Fibroblast of skin of right quadriceps (primary cell): ENCODE measurements around the gene LRRC45.
A peak's percentile ranks its signal among the peaks of the same experiment; 100 is the strongest.

Experiments used
- DNase-seq: peaks from one replicate; pipeline ENCODE4 v3.0.0-alpha.2; 2013

The LRRC45 gene

GRCh38 chr17:82020572-82021106 lies 2.5 kb upstream of the LRRC45 start:
- no peak for DNase-seq

GRCh38 chr17:82021107-82021899 lies 1.8 kb upstream of the LRRC45 start:
- DNase-seq: peak; percentile 59

GRCh38 chr17:82021900-82022309 lies 1.2 kb upstream of the LRRC45 start:
- no peak for DNase-seq

GRCh38 chr17:82022310-82022980 lies 660 bp upstream of the LRRC45 start, which contains the start of gene CENPX:
Gene CENPX, minus strand, starts transcription at chr17:82022878. Its CDS starts 17 bp downstream, at chr17:82022861.
- no peak for DNase-seq

- no peak for DNase-seq
These were observed 539 bp downstream of the LRRC45 start for GRCh38 chr17:82023447-82024241.

GRCh38 chr17:82024859-82025258 lies 1.8 kb downstream of the LRRC45 start:
- DNase-seq: no peak

GRCh38 chr17:82025401-82026107 lies 2.4 kb downstream of the LRRC45 start:
- DNase-seq: no peak

- no peak for DNase-seq
These were observed 5.1 kb downstream of the LRRC45 start for GRCh38 chr17:82028246-82028645.

GRCh38 chr17:82028966-82029365 lies 5.9 kb downstream of the LRRC45 start:
- no peak for DNase-seq

GRCh38 chr17:82029391-82029790 lies 6.3 kb downstream of the LRRC45 start:
- DNase-seq: no peak

- DNase-seq: no peak
These were observed 6.9 kb downstream of the LRRC45 start for GRCh38 chr17:82029990-82030469.

- DNase-seq: peak; percentile 73
These were observed 7.6 kb downstream of the LRRC45 start for GRCh38 chr17:82030470-82031302.

- no peak for DNase-seq
These were observed 8.3 kb downstream of the LRRC45 start, which contains the start of gene RAC3 for GRCh38 chr17:82031303-82031884. Gene RAC3, plus strand, starts transcription at chr17:82031678. Its CDS starts 84 bp downstream, at chr17:82031762.

GRCh38 chr17:82031885-82032627 lies 9.0 kb downstream of the LRRC45 start:
- no peak for DNase-seq

GRCh38 chr17:82033359-82034085 lies 10.4 kb downstream of the LRRC45 start:
- no peak for DNase-seq

GRCh38 chr17:82034371-82035011 lies 11.4 kb downstream of the LRRC45 start:
- DNase-seq: no peak

GRCh38 chr17:82035488-82035887 lies 12.4 kb downstream of the LRRC45 start:
- no peak for DNase-seq

- no peak for DNase-seq
These were observed 13.0 kb downstream of the LRRC45 start for GRCh38 chr17:82035956-82036633.
